GM18909 (cell line): Measurements from ENCODE around the gene TMEM47.

ENCODE experiments used
- ATAC-seq: cut with Tn5 transposase; IDR thresholded peaks from one replicate; pipeline ENCODE4 v1.9.1; 2021; ENCODE audit warnings: mild to moderate bottlenecking; ENCODE audit not compliant: unreplicated experiment, poor library complexity

TMEM47 gene

GRCh38 chrX:34586346-34586911 lies 70.7 kb downstream of the TMEM47 start:
- no peak for ATAC-seq

GRCh38 chrX:34585561-34585960 lies 71.5 kb downstream of the TMEM47 start:
- ATAC-seq: no peak

GRCh38 chrX:34584781-34585180 lies 72.3 kb downstream of the TMEM47 start:
- no peak for ATAC-seq

DNA sequence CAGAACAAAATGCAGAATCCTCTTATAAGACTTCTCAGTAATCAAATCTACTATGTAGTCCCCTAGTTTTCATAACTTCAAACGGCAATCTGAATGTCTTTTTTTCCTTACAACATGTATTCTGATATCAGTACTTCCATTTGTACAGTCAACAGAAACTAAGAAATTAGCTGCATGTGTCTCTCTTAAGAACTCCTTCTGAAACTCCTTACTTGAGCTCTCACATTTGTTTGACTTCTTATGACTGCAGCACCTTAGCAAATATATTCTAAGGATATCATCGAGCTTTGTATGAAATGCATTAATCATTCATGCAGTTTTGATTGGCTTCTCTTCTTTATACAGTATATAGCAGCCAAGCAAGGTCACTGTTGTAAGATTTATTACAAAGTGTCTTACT lies 77.0 kb downstream of the TMEM47 start:
- ATAC-seq: no peak

- ATAC-seq: no peak
Observed at GRCh38 chrX:34578237-34578636, 78.8 kb downstream of the TMEM47 start.
